Measurements from ENCODE around the gene PRR19.
"Not testable (repeated sequence)": the region's sequence is repeated elsewhere in the genome, so short reads cannot be mapped to it uniquely, and the experiment has no call there.

The PRR19 gene

DNA sequence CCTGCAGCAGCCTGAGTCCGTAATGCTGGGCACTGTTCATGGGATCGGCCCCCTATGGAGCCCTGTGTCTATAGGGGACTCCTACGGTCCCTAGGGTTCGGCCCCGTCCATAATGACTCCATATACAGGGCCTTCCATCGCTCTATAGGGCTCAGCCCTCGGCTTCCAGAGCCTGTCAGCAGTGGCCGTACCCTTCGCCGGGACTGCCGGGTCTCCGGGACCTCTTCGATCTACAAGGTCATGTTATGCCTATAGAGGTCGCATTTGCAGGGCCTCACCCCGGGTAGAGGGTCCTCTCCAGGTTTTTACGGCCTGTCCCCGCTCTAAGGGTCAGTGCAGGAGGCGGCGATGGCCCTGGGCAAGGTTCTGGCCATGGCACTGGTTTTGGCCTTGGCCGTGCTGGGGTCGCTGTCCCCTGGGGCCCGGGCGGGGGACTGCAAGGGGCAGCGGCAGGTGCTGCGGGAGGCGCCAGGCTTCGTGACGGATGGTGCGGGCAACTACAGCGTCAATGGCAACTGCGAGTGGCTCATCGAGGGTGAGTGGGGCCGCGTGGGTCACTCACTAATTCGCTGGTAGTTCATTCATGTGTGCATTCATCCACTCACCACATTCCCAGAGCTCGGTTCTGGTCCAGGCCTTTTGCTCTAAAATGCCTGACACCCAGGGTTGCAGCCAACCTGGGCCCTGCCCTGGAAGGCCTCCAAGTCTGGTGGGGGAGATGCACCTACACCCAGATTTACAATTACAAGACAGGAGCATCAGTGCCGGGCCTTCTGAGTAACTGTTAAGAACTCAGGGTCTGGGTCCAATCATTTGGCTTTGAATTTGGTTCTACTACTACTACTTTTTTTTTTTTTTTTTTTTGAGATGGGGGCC is 24.2 kb downstream of the PRR19 start:
- peak overlapping the region; percentile 96 for H3K9ac ChIP-seq (ENCODE audit: low read depth, low read length)
- peak overlapping the region; percentile 92 for H3K4me3 ChIP-seq (ENCODE audit: low read length)
- no peaks in the 10 kb centered on the region for H3K9me3 ChIP-seq (replicated peaks; ENCODE audit: low read length)
- peak overlapping the region; percentile 100 for H3K4me2 ChIP-seq (ENCODE audit: low read length)
- no peaks in the 10 kb centered on the region for H3K36me3 ChIP-seq (ENCODE audit: insufficient read depth, low read length)
- peaks cover 16% of the 10 kb centered on the region for H3K4me1 ChIP-seq (ENCODE audit: control insufficient read depth, insufficient read depth, low read length)
- peaks cover 31% of the 10 kb centered on the region for H3K27me3 ChIP-seq (ENCODE audit: control insufficient read depth, insufficient read depth, low read length)

DNA sequence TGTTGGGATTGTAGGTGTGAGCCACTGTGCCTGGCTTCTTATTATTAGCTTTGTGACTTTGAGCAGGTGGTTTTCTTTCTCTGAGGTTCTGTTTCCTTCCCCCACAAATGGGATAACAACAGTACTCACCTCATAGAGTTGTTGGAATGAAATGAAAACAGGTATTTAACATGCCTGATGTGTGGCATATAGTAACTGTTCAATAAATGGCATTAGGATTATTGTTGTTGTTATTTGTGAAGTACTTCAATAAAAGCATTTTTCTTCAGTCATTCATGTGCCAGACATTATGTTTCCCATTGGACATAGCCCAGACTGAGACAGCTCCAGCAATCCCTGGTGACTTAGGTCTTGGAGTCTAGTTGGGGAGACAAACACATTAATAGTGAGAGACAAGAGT is 25.0 kb downstream of the PRR19 start:
- no peak overlapping the region for H3K4me3 ChIP-seq (ENCODE audit: low read length)
- H3K9ac ChIP-seq (ENCODE audit: low read depth, low read length), result no peak overlapping the region
- no peaks in the 10 kb centered on the region for H3K36me3 ChIP-seq (ENCODE audit: insufficient read depth, low read length)
- H3K27me3 ChIP-seq (ENCODE audit: control insufficient read depth, insufficient read depth, low read length), result peaks cover 26% of the 10 kb centered on the region
- H3K9me3 ChIP-seq (replicated peaks; ENCODE audit: low read length), result no peaks in the 10 kb centered on the region
- H3K4me1 ChIP-seq (ENCODE audit: control insufficient read depth, insufficient read depth, low read length), result peaks cover 16% of the 10 kb centered on the region
- peak overlapping the region; percentile 100 for H3K4me2 ChIP-seq (ENCODE audit: low read length)

DNA sequence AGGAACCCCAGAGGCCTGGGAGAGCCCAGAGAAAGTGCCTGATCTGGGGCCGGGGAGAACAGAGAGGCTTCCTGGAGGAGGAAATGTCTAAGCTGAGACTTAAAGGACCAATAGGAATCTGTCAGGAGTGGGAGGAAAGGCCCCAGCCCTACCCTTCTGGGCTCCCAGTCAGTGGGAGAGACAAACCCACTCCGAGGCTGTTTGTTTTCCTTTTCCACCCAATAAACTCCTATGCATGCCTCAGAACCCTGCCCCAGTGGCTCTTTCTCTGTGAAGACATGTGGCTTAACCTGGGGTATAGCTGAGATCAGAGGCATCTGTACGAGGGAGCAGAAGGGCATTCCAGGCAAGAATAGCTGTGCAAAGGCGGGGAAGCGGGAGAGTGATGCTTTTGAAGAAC is 25.4 kb downstream of the PRR19 start:
- Histone ChIP-seq H3K4me3 (ENCODE audit: low read length) (no peak overlapping the region), H3K4me2 (ENCODE audit: low read length) (peak overlapping the region; percentile 100), H3K36me3 (ENCODE audit: insufficient read depth, low read length) (no peaks in the 10 kb centered on the region), H3K9me3 (replicated peaks; ENCODE audit: low read length) (no peaks in the 10 kb centered on the region), H3K4me1 (ENCODE audit: control insufficient read depth, insufficient read depth, low read length) (peaks cover 16% of the 10 kb centered on the region), H3K27me3 (ENCODE audit: control insufficient read depth, insufficient read depth, low read length) (peaks cover 22% of the 10 kb centered on the region), H3K9ac (ENCODE audit: low read depth, low read length) (no peak overlapping the region)

DNA sequence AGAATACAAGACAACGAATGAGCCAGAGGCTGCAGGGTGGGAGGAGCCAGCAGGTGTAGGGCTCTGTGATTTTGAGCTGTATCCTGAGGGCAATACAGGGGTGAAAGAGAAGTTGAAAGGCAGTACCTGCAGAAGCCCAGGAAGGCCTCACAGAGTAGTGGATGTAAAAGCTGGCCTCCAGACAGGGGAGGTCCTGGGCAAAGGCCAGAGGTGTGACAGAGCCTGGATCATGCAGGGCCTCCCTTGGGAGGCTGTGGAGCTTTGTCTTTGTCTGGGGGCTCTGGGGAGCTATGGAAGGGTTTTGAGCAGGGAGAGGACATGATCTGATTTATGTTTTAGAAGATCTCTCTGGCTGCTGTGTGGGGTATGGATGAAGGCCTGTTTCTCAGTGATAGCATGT is 26.2 kb downstream of the PRR19 start:
- Histone ChIP-seq H3K27me3 (ENCODE audit: control insufficient read depth, insufficient read depth, low read length) (peaks cover 18% of the 10 kb centered on the region), H3K4me3 (ENCODE audit: low read length) (no peak overlapping the region), H3K4me2 (ENCODE audit: low read length) (no peak overlapping the region), H3K9me3 (replicated peaks; ENCODE audit: low read length) (no peaks in the 10 kb centered on the region), H3K36me3 (ENCODE audit: insufficient read depth, low read length) (no peaks in the 10 kb centered on the region), H3K9ac (ENCODE audit: low read depth, low read length) (no peak overlapping the region), H3K4me1 (ENCODE audit: control insufficient read depth, insufficient read depth, low read length) (peaks cover 16% of the 10 kb centered on the region)

DNA sequence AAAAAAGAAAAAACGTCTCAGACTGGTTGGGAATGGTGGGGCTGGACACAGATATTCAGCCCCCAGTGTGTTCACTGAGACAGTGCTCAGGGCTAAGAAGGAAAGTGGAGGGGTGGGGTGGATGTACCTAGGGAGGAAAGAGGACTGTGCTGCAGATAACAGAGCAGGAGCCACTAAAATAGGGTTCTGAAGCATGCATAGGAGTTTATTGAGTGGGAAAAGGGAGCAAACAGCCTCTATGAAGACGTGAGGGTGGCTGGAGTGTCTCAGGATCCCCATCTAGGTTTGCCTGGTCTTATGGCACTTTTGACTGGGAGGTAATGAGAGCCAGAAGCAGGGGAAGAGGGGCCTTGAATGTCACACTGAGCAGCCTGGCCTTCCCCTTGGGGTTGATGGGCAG is 26.9 kb downstream of the PRR19 start:
- H3K9ac ChIP-seq (ENCODE audit: low read depth, low read length), result no peak overlapping the region
- no peaks in the 10 kb centered on the region for H3K36me3 ChIP-seq (ENCODE audit: insufficient read depth, low read length)
- H3K9me3 ChIP-seq (replicated peaks; ENCODE audit: low read length), result no peaks in the 10 kb centered on the region
- H3K4me1 ChIP-seq (ENCODE audit: control insufficient read depth, insufficient read depth, low read length), result peaks cover 16% of the 10 kb centered on the region
- peaks cover 10% of the 10 kb centered on the region for H3K27me3 ChIP-seq (ENCODE audit: control insufficient read depth, insufficient read depth, low read length)
- no peak overlapping the region for H3K4me3 ChIP-seq (ENCODE audit: low read length)
- H3K4me2 ChIP-seq (ENCODE audit: low read length), result no peak overlapping the region

DNA sequence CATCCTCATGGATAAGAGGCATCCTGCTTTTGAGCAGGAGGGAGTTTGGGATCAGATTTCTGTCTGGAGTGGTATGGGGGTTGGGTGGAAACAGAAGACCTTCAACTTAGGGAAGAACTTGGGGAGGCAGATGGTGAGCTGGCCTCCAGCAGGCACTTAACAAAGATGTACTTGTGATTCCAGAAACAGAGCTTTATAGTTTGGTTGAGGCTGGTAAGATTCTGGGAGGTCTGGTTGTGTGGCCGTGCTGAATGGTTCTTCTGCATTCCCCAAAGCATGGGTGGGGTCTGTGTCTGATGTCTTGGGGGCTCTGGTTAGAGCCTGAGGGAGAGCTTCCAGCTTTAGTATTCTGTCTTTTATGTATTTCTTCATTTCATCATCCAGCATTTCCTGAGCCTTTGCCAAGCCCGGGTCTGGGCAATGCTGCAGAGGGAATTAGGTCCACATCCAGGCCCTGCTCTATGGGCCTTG is 28.3 kb downstream of the PRR19 start:
- Histone ChIP-seq H3K9ac (ENCODE audit: low read depth, low read length) (no peak overlapping the region), H3K9me3 (replicated peaks; ENCODE audit: low read length) (no peaks in the 10 kb centered on the region), H3K4me3 (ENCODE audit: low read length) (no peak overlapping the region), H3K36me3 (ENCODE audit: insufficient read depth, low read length) (no peaks in the 10 kb centered on the region), H3K4me1 (ENCODE audit: control insufficient read depth, insufficient read depth, low read length) (peaks cover 12% of the 10 kb centered on the region), H3K27me3 (ENCODE audit: control insufficient read depth, insufficient read depth, low read length) (no peaks in the 10 kb centered on the region), H3K4me2 (ENCODE audit: low read length) (no peak overlapping the region)

DNA sequence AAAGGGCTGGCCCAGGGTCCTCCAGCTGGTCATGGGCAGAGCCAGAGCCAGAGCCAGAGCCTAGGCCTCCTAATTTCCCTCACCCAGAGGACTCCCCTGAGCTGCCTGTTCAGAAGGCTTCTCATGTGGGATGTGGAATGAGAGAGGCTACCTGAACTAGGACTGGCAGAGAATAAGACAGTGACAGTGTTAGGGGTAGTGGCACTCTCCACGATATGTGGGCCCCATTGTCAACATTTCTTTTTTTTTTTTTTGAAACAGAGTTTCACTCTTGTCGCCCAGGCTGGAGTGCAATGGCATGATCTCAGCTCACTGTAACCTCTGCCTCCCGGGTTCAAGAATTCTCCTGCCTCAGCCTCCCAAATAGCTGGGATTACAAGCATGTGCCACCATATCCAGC is 29.4 kb downstream of the PRR19 start:
- not testable (repeated sequence) for H3K4me3 ChIP-seq (ENCODE audit: low read length); H3K9me3 ChIP-seq (replicated peaks; ENCODE audit: low read length); H3K36me3 ChIP-seq (ENCODE audit: insufficient read depth, low read length); H3K4me2 ChIP-seq (ENCODE audit: low read length); H3K9ac ChIP-seq (ENCODE audit: low read depth, low read length); H3K4me1 ChIP-seq (ENCODE audit: control insufficient read depth, insufficient read depth, low read length); H3K27me3 ChIP-seq (ENCODE audit: control insufficient read depth, insufficient read depth, low read length)

DNA sequence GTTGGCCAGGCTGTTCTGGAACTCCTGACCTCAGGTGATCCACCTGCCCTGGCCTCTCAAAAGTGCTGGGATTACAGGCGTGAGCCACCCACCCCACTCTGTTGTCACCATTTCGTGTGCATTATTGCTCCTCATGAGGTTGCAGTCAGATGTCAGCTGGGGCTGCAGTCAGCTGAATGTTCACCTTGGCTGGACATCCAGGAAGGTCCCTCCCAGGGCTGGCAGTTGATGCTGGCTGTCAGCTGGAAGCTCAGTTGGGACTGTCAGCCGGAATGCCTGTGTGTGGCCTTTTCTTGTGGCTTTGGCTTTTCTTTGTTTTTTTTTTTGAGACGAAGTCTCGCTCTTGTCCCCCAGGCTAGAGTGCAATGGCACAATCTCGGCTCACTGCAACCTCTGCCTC is 30.1 kb downstream of the PRR19 start:
- no peak overlapping the region for H3K9ac ChIP-seq (ENCODE audit: low read depth, low read length)

DNA sequence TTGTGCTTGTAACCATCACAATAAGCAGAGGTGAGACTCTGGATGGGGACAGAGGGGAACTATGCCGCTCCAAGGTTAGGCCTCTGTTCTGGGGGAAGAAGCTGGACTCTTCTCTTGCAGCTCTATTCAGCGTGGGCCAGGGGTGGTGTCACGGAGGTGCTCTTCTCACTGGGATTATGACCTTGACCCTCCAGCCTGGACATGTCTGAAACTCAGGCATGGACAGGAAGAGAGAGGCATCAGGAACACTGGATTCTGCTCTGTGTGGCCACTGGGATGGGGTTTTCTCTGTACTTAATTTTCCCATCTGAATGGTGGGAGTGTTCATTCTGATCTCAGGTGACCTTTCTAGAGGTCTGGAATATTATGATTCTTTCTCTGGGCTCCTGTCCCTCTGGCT is 31.1 kb downstream of the PRR19 start:
- H3K4me3 ChIP-seq (ENCODE audit: low read length), result no peak overlapping the region
- H3K27me3 ChIP-seq (ENCODE audit: control insufficient read depth, insufficient read depth, low read length), result no peaks in the 10 kb centered on the region
- no peak overlapping the region for H3K4me2 ChIP-seq (ENCODE audit: low read length)
- no peak overlapping the region for H3K9ac ChIP-seq (ENCODE audit: low read depth, low read length)
- peaks cover 3% of the 10 kb centered on the region for H3K36me3 ChIP-seq (ENCODE audit: insufficient read depth, low read length)
- no peaks in the 10 kb centered on the region for H3K4me1 ChIP-seq (ENCODE audit: control insufficient read depth, insufficient read depth, low read length)
- H3K9me3 ChIP-seq (replicated peaks; ENCODE audit: low read length), result no peaks in the 10 kb centered on the region

More for the DNA sequence above, 30.1 kb downstream of the PRR19 start:
- H3K36me3 ChIP-seq (ENCODE audit: insufficient read depth, low read length), result peaks cover 1% of the 10 kb centered on the region
- no peak overlapping the region for H3K4me2 ChIP-seq (ENCODE audit: low read length)
- H3K4me3 ChIP-seq (ENCODE audit: low read length), result no peak overlapping the region
- H3K27me3 ChIP-seq (ENCODE audit: control insufficient read depth, insufficient read depth, low read length), result no peaks in the 10 kb centered on the region
- H3K4me1 ChIP-seq (ENCODE audit: control insufficient read depth, insufficient read depth, low read length), result peaks cover 2% of the 10 kb centered on the region
- H3K9me3 ChIP-seq (replicated peaks; ENCODE audit: low read length), result no peaks in the 10 kb centered on the region

DNA sequence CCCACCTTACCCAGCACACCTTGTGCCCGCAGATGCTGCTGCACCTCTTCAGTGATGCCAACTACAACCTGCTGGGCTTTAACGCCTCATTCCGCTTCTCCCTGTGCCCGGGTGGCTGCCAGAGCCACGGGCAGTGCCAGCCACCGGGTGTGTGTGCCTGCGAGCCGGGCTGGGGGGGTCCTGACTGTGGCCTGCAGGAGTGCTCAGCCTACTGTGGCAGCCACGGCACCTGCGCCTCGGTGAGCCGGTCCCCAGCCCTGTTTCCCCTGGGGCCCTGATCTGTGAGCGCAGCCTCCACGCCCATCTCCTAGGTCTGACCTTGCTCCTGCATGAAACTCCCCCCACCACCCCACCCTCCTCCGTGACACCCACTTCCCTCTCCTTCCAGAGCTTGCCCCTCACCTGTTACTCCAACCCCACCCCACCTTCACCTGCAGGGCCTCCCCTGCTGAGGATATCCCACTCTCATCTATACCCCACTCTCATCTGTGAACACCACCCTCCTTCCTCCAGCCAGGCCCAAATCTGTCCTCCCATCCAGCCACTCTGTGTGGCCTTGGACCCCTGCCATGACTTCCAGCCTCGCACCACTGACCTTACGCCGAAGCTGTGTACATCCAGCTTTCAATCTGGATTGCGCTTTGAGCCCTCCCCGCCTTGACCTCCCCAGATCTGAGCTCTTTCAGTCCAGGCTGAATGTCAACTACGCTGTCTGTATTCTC is 32.2 kb downstream of the PRR19 start:
- Histone ChIP-seq H3K4me3 (ENCODE audit: low read length) (no peak overlapping the region), H3K36me3 (ENCODE audit: insufficient read depth, low read length) (peaks cover 3% of the 10 kb centered on the region), H3K27me3 (ENCODE audit: control insufficient read depth, insufficient read depth, low read length) (no peaks in the 10 kb centered on the region), H3K4me2 (ENCODE audit: low read length) (no peak overlapping the region), H3K9ac (ENCODE audit: low read depth, low read length) (no peak overlapping the region), H3K9me3 (replicated peaks; ENCODE audit: low read length) (no peaks in the 10 kb centered on the region), H3K4me1 (ENCODE audit: control insufficient read depth, insufficient read depth, low read length) (no peaks in the 10 kb centered on the region)

DNA sequence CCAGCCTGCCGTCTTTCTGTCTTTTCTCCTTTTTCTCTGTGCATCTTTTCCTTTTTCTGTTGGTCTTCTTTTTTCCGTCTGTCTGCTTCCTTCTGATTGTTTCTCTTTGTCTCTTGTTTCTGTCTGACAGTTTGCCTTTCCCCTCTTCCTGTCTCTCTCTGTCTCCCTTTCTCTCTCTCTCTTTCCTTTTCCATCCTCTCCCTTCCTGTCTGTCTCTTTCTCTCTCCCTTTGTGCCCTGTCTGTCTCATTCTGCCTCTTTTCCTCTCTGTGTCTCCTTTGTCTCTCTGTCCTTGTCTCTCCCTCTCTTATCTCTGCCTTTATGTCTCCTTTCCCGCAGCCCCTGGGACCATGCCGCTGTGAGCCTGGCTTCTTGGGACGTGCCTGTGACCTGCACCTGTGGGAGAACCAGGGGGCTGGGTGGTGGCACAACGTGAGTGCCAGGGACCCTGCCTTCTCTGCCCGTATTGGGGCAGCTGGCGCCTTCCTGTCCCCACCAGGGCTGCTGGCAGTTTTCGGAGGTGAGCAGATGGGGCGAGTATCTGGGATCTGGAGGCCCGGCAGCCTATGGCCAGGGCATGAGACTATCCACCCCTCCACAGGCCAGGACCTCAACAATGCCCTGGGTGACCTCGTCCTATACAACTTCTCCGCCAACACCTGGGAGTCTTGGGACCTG is 32.9 kb downstream of the PRR19 start:
- Histone ChIP-seq H3K9ac (ENCODE audit: low read depth, low read length) (no peak overlapping the region), H3K36me3 (ENCODE audit: insufficient read depth, low read length) (peaks cover 3% of the 10 kb centered on the region), H3K4me2 (ENCODE audit: low read length) (no peak overlapping the region), H3K4me3 (ENCODE audit: low read length) (no peak overlapping the region), H3K4me1 (ENCODE audit: control insufficient read depth, insufficient read depth, low read length) (no peaks in the 10 kb centered on the region), H3K27me3 (ENCODE audit: control insufficient read depth, insufficient read depth, low read length) (no peaks in the 10 kb centered on the region), H3K9me3 (replicated peaks; ENCODE audit: low read length) (no peaks in the 10 kb centered on the region)
